H1 (cell line): Measurements from ENCODE around the gene MLYCD. TPM values are rescaled to one million over a fixed set of nuclear protein-coding genes. Genes with fewer than 3 reads are reported as not detected.

Source experiments
- CTCF ChIA-PET: fragments of 300-600 bp; sonication (Branson Sonifier 250); formaldehyde crosslinking; loops from one replicate; lab custom pipeline; 2021; ENCODE audit not compliant: partially characterized antibody; lab: Charles Lee
- POLR2A ChIA-PET: fragments of 300-600 bp; sonication (Branson Sonifier 250); formaldehyde crosslinking; loops from one replicate; lab custom pipeline; 2021; ENCODE audit warnings: inconsistent platforms; ENCODE audit not compliant: partially characterized antibody; lab: Charles Lee
- DNase-seq, 2 experiments: peaks; one replicate each; pipeline versions ENCODE4 v3.0.0 to v3.0.0-alpha.2; 2010 to 2022; ENCODE audit warnings: low spot score in 2 of 2, low read depth in 1 of 2, mixed read lengths in 1 of 2
- FAIRE-seq: peaks from 2 replicates; lab custom pipeline; 2011; peaks lifted over from hg19 to GRCh38; lab: Jason Lieb, UNC
- H2AFZ ChIP-seq: 2 replicates; pipeline ENCODE4 v1.8.1; 2012; ENCODE audit warnings: low read length, inconsistent platforms
- H2AK5ac ChIP-seq: 2 replicates; pipeline ENCODE4 v1.6.1; 2013; ENCODE audit warnings: low read depth, low read length
- H2BK120ac ChIP-seq: replicated peaks from 2 replicates; pipeline ENCODE3; 2013; ENCODE audit warnings: low read depth, low read length, inconsistent platforms
- H2BK12ac ChIP-seq: 2 replicates; pipeline ENCODE4 v1.6.1; 2013; ENCODE audit warnings: low read depth, low read length
- H2BK15ac ChIP-seq: 2 replicates; pipeline ENCODE4 v1.6.1; 2013; ENCODE audit warnings: low read length
- H2BK20ac ChIP-seq: 2 replicates; pipeline ENCODE4 v1.6.1; 2013; ENCODE audit warnings: low read length
- H2BK5ac ChIP-seq: 2 replicates; pipeline ENCODE4 v1.6.1; 2013; ENCODE audit warnings: low read depth, low read length
- H3K14ac ChIP-seq: 2 replicates; pipeline ENCODE4 v1.6.1; 2013; ENCODE audit warnings: inconsistent platforms; ENCODE audit not compliant: insufficient read length
- H3K18ac ChIP-seq: 2 replicates; pipeline ENCODE4 v1.6.1; 2013; ENCODE audit warnings: low read length; ENCODE audit errors: extremely low read depth
- H3K23ac ChIP-seq: 2 replicates; pipeline ENCODE4 v1.6.1; 2013; ENCODE audit warnings: inconsistent platforms; ENCODE audit not compliant: insufficient read length
- H3K23me2 ChIP-seq: 2 replicates; pipeline ENCODE4 v1.6.1; 2013; ENCODE audit warnings: low read depth, low read length
- H3K27ac ChIP-seq: 2 replicates; pipeline ENCODE4 v1.6.1; 2011; ENCODE audit warnings: low read depth, low read length, inconsistent platforms
- H3K27me3 ChIP-seq, 4 experiments: replicated peaks in 1 of 4; 1 replicate in 1 of 4; 2 replicates in 3 of 4; pipeline versions ENCODE4 v1.6.1 to v1.8.1; 2011 to 2013; ENCODE audit warnings: low read length in 3 of 4, mild to moderate bottlenecking in 3 of 4, inconsistent platforms in 2 of 4, mixed read lengths in 2 of 4, moderate library complexity in 1 of 4; ENCODE audit not compliant: control insufficient read depth in 3 of 4, insufficient read depth in 3 of 4; ENCODE audit errors: extremely low read depth in 1 of 4
- H3K36me3 ChIP-seq, 4 experiments: 2 replicates each; pipeline versions ENCODE4 v1.6.1 to v1.8.1; 2011 to 2013; ENCODE audit warnings: mild to moderate bottlenecking in 4 of 4, low read length in 3 of 4, moderate library complexity in 2 of 4, control low read depth in 1 of 4, inconsistent platforms in 1 of 4; ENCODE audit not compliant: insufficient read depth in 4 of 4, control insufficient read depth in 2 of 4
- H3K4ac ChIP-seq: replicated peaks from 2 replicates; pipeline ENCODE3; 2013; ENCODE audit warnings: low read length, low read depth, mixed read lengths, inconsistent platforms; ENCODE audit not compliant: insufficient read length
- H3K4me1 ChIP-seq, 4 experiments: replicated peaks in 1 of 4; 1 replicate in 1 of 4; 2 replicates in 3 of 4; pipeline versions ENCODE4 v1.6.1 to v1.8.1; 2011 to 2013; ENCODE audit warnings: low read length in 3 of 4, inconsistent platforms in 2 of 4, mixed read lengths in 1 of 4; ENCODE audit not compliant: insufficient read depth in 4 of 4, control insufficient read depth in 3 of 4
- H3K4me2 ChIP-seq, 2 experiments: 2 replicates each; pipeline versions ENCODE4 v1.6.1 to v1.8.1; 2011 to 2013; ENCODE audit warnings: low read depth in 2 of 2, low read length in 2 of 2, control low read depth in 1 of 2, inconsistent platforms in 1 of 2, mild to moderate bottlenecking in 1 of 2; ENCODE audit not compliant: insufficient read depth in 1 of 2
- H3K4me3 ChIP-seq, 4 experiments: fragments of 200-600, 300-600 bp in 1 of 4; sonication (generic), shearing (Covaris generic), sonication (Bioruptor Twin) in 1 of 4; 2 replicates each; pipeline versions ENCODE4 v1.5.1 to v1.8.1; 2011 to 2016; ENCODE audit warnings: low read length in 4 of 4, low read depth in 3 of 4, control low read depth in 2 of 4, inconsistent platforms in 2 of 4, mild to moderate bottlenecking in 2 of 4, mixed read lengths in 1 of 4, moderate library complexity in 1 of 4; ENCODE audit not compliant: insufficient read depth in 2 of 4; ENCODE audit errors: extremely low read depth in 1 of 4
- H3K56ac ChIP-seq: replicated peaks from 2 replicates; pipeline ENCODE3; 2013; ENCODE audit warnings: low read depth, mild to moderate bottlenecking, mixed read lengths, low read length, inconsistent platforms; ENCODE audit not compliant: insufficient read length
- H3K79me1 ChIP-seq: 2 replicates; pipeline ENCODE4 v1.6.1; 2013; ENCODE audit warnings: low read depth, low read length, control low read depth
- H3K79me2 ChIP-seq, 2 experiments: 2 replicates each; pipeline versions ENCODE4 v1.6.1 to v1.8.1; 2012 to 2013; ENCODE audit warnings: low read length in 2 of 2, mild to moderate bottlenecking in 2 of 2, inconsistent platforms in 1 of 2; ENCODE audit not compliant: insufficient read depth in 2 of 2, control insufficient read depth in 1 of 2
- H3K9ac ChIP-seq, 4 experiments: replicated peaks in 1 of 4; 1 replicate in 1 of 4; 2 replicates in 3 of 4; pipeline versions ENCODE4 v1.6.1 to v1.8.1; 2011 to 2013; ENCODE audit warnings: low read depth in 3 of 4, low read length in 3 of 4, control low read depth in 2 of 4, mild to moderate bottlenecking in 2 of 4, moderate library complexity in 2 of 4, inconsistent platforms in 1 of 4; ENCODE audit errors: extremely low read depth in 1 of 4
- H3K9me3 ChIP-seq, 2 experiments: 2 replicates each; pipeline versions ENCODE4 v1.6.1 to v1.8.1; 2012 to 2013; ENCODE audit warnings: mild to moderate bottlenecking in 2 of 2, moderate library complexity in 2 of 2, control low read depth in 1 of 2, inconsistent platforms in 1 of 2, low read depth in 1 of 2, low read length in 1 of 2, mixed read lengths in 1 of 2; ENCODE audit not compliant: insufficient read depth in 2 of 2
- H4K20me1 ChIP-seq, 2 experiments: replicated peaks in 1 of 2; 2 replicates each; pipeline versions ENCODE3 to v1.8.1; 2011 to 2013; ENCODE audit warnings: inconsistent platforms in 2 of 2, low read length in 2 of 2, mild to moderate bottlenecking in 1 of 2; ENCODE audit not compliant: insufficient read depth in 2 of 2, control insufficient read depth in 1 of 2
- H4K5ac ChIP-seq: 2 replicates; pipeline ENCODE4 v1.6.1; 2013; ENCODE audit warnings: low read length, low read depth, mixed read lengths, inconsistent platforms; ENCODE audit not compliant: insufficient read length
- H4K8ac ChIP-seq: 2 replicates; pipeline ENCODE4 v1.8.0; 2013; ENCODE audit warnings: mild to moderate bottlenecking, moderate library complexity, low read length, inconsistent platforms; ENCODE audit not compliant: insufficient read depth; ENCODE audit errors: extremely low read depth
- H4K91ac ChIP-seq: replicated peaks from 2 replicates; pipeline ENCODE3; 2013; ENCODE audit warnings: low read length, mixed read lengths, inconsistent platforms; ENCODE audit not compliant: insufficient read length
- BCL11A ChIP-seq, 2 experiments: IDR thresholded peaks; one replicate each; pipeline ENCODE4 v1.6.1; 2011; ENCODE audit warnings: low read depth in 2 of 2, low read length in 2 of 2, mild to moderate bottlenecking in 2 of 2
- CHD1 ChIP-seq: IDR thresholded peaks from 2 replicates; pipeline ENCODE4 v1.6.1; 2012; ENCODE audit warnings: low read depth, low read length, improper control_type of control experiment
- EGR1 ChIP-seq: IDR thresholded peaks from 2 replicates; pipeline ENCODE4 v1.6.1; 2011; ENCODE audit warnings: low read depth, low read length, borderline replicate concordance
- MAFK ChIP-seq: IDR thresholded peaks from 2 replicates; pipeline ENCODE4 v1.6.1; 2012; ENCODE audit warnings: low read depth, mild to moderate bottlenecking, improper control_type of control experiment, low read length
- WGBS, 2 experiments: shearing (Covaris generic) in 1 of 2; methylation state at CpG; one replicate each; pipeline versions ENCODE4 v1.1.6 to v1.1.7; 2013 to 2015; ENCODE audit warnings: low lambda C conversion rate in 2 of 2, mixed read lengths in 2 of 2, inconsistent platforms in 1 of 2, low coverage in 1 of 2, missing lambda C conversion rate in 1 of 2; ENCODE audit not compliant: insufficient replicate concordance in 2 of 2, insufficient coverage in 1 of 2, insufficient read length in 1 of 2; ENCODE audit errors: extremely low coverage in 1 of 2, missing lambda C conversion rate in 1 of 2; 5-methylcytosine and 5-hydroxymethylcytosine counted together
- polyA plus RNA-seq, 7 experiments: library from polyadenylated mRNA; depleted of rRNA in 3 of 7; stranded (reverse) in 5 of 7; unstranded in 2 of 7; fragments of >200 nt in 5 of 7; fragments of 200-250 nt in 2 of 7; gene quantifications; 1 replicate in 5 of 7; 2 replicates in 1 of 7; 4 replicates in 1 of 7; pipeline versions ENCODE4 v1.2.1 to v1.2.3, GENCODE V29; 2011 to 2013; ENCODE audit warnings: missing spikeins in 2 of 7, mixed read lengths in 2 of 7
- total RNA-seq: library from RNA; stranded (reverse); fragmentation: NEBNext Ultra II Directional; extraction: Animal tissue kit (Norgen Biotek cat#: 25700); gene quantifications from 2 replicates; pipeline ENCODE4 v1.2.1, GENCODE V29; 2021
- TF ChIP-seq, protein P1 (sequence below): IDR thresholded peaks from 2 replicates; pipeline ENCODE4 v1.6.1; 2012; ENCODE audit warnings: inconsistent platforms

The MLYCD gene
- total and polyA plus RNA-seq, 2 of the 8 experiments (the other 6 are each of a cell fraction or from before 2014, with no cell fraction given): 3.7 to 7.0 TPM

DNA sequence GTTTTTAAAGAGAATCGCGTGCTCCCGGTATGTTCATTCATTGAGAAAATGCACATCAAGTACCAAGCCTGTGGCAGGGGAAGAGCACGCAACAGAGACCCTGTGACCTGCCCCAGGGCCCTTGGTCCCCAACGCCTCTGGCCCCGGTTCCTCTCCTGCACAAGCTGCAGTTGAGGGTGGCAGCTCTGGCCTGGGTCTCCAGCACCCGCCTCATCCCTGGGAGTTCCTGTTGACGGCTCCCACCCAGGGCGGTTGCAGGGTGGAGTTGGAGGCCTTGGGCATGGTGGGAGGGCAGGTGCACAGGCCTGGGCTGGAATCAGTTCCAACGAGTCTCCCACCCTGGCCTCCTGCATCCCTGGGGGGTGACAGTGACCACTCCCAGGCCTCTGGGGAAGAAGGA is 74.2 kb downstream of the MLYCD start:
- H3K27me3 ChIP-seq: peaks cover 0 to 13% (median 9%) of the 10 kb centered on the region in 4 experiments; a peak in 6 of 7 replicates
- CTCF ChIA-PET: interaction anchor here (0.8 to 4.6 kb wide), 4 partner anchors 23 to 93 kb away, joined by 3 to 70 read pairs (median 6); partner anchors contain the start of gene SLC38A8
- WGBS, 2 experiments: 91% methylated on average over 8 of the region's 10 CpGs; no CpG with 5 or more reads in 1 of the 2 experiments
- POLR2A ChIA-PET: no interaction called here
- FAIRE-seq (no peak), DNase-seq (no peak)
- H3K4me2 ChIP-seq: no peak overlapping the region
- no peak overlapping the region for H2BK15ac ChIP-seq
- H3K56ac ChIP-seq: no peak overlapping the region
- H3K79me2 ChIP-seq: no peaks in the 10 kb centered on the region
- no peak overlapping the region for H2AFZ ChIP-seq
- peaks cover 0 to 11% (median 8%) of the 10 kb centered on the region in 4 experiments; a peak in 6 of 7 replicates for H3K4me1 ChIP-seq
- H2BK12ac ChIP-seq: no peak overlapping the region
- H4K5ac ChIP-seq: no peak overlapping the region
- H3K27ac ChIP-seq: no peak overlapping the region
- H4K8ac ChIP-seq: no peak overlapping the region; the same call in 1 of the 2 replicates
- no peak overlapping the region for H3K23ac ChIP-seq
- H3K9ac ChIP-seq: no peak overlapping the region
- H3K36me3 ChIP-seq: no peaks in the 10 kb centered on the region
- H2AK5ac ChIP-seq: no peak overlapping the region
- H3K4ac ChIP-seq: no peak overlapping the region
- peaks cover 5% of the 10 kb centered on the region; the same call in 1 of the 2 replicates for H3K23me2 ChIP-seq
- H2BK120ac ChIP-seq: no peak overlapping the region
- H2BK20ac ChIP-seq: no peak overlapping the region
- no peak overlapping the region for H3K4me3 ChIP-seq
- H3K18ac ChIP-seq: no peak overlapping the region
- no peaks in the 10 kb centered on the region for H3K79me1 ChIP-seq
- H2BK5ac ChIP-seq: no peak overlapping the region
- no peak overlapping the region for H3K14ac ChIP-seq
- H3K9me3 ChIP-seq: peaks cover 6 to 9% of the 10 kb centered on the region in 2 experiments
- no peak overlapping the region for H4K91ac ChIP-seq
- H4K20me1 ChIP-seq: no peaks in the 10 kb centered on the region
- TF ChIP-seq BCL11A (IDR thresholded peaks at IDR 0.05; ENCODE audit: low read depth in 2 of 2, low read length in 2 of 2) (no peak), EGR1 (no peak), MAFK (no peak), CHD1 (no peak)
- TF ChIP-seq, protein P1, sequence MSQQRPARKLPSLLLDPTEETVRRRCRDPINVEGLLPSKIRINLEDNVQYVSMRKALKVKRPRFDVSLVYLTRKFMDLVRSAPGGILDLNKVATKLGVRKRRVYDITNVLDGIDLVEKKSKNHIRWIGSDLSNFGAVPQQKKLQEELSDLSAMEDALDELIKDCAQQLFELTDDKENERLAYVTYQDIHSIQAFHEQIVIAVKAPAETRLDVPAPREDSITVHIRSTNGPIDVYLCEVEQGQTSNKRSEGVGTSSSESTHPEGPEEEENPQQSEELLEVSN: no peak
